Panc1 (cell line): ENCODE measurements around the gene LRBA.

Experiments used
- POLR2AphosphoS5 ChIP-seq: IDR thresholded peaks from 2 replicates; pipeline ENCODE4 v1.6.1; 2012; ENCODE audit warnings: mild to moderate bottlenecking, low read depth, low read length, moderate library complexity
- SIN3A ChIP-seq: IDR thresholded peaks from 2 replicates; pipeline ENCODE4 v1.6.1; 2012; ENCODE audit warnings: low read depth, mild to moderate bottlenecking, low read length, moderate library complexity, borderline replicate concordance; ENCODE audit not compliant: insufficient read depth
- TF ChIP-seq, protein P1 (sequence below): fragments of 450-650 bp; IDR thresholded peaks from 2 replicates; pipeline ENCODE4 v1.5.1; 2017; ENCODE audit warnings: mild to moderate bottlenecking
- TF ChIP-seq, protein P2 (sequence below), 2 experiments: IDR thresholded peaks; 2 replicates each; pipeline ENCODE4 v1.6.1; 2011 to 2012; ENCODE audit warnings: low read depth in 2 of 2, control low read depth in 1 of 2, low read length in 1 of 2, mild to moderate bottlenecking in 1 of 2, moderate library complexity in 1 of 2; ENCODE audit not compliant: insufficient read depth in 1 of 2

- TF ChIP-seq, protein P1, sequence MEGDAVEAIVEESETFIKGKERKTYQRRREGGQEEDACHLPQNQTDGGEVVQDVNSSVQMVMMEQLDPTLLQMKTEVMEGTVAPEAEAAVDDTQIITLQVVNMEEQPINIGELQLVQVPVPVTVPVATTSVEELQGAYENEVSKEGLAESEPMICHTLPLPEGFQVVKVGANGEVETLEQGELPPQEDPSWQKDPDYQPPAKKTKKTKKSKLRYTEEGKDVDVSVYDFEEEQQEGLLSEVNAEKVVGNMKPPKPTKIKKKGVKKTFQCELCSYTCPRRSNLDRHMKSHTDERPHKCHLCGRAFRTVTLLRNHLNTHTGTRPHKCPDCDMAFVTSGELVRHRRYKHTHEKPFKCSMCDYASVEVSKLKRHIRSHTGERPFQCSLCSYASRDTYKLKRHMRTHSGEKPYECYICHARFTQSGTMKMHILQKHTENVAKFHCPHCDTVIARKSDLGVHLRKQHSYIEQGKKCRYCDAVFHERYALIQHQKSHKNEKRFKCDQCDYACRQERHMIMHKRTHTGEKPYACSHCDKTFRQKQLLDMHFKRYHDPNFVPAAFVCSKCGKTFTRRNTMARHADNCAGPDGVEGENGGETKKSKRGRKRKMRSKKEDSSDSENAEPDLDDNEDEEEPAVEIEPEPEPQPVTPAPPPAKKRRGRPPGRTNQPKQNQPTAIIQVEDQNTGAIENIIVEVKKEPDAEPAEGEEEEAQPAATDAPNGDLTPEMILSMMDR, result no peak
- TF ChIP-seq POLR2AphosphoS5 (no peak), SIN3A (no peak)
- TF ChIP-seq, protein P2, sequence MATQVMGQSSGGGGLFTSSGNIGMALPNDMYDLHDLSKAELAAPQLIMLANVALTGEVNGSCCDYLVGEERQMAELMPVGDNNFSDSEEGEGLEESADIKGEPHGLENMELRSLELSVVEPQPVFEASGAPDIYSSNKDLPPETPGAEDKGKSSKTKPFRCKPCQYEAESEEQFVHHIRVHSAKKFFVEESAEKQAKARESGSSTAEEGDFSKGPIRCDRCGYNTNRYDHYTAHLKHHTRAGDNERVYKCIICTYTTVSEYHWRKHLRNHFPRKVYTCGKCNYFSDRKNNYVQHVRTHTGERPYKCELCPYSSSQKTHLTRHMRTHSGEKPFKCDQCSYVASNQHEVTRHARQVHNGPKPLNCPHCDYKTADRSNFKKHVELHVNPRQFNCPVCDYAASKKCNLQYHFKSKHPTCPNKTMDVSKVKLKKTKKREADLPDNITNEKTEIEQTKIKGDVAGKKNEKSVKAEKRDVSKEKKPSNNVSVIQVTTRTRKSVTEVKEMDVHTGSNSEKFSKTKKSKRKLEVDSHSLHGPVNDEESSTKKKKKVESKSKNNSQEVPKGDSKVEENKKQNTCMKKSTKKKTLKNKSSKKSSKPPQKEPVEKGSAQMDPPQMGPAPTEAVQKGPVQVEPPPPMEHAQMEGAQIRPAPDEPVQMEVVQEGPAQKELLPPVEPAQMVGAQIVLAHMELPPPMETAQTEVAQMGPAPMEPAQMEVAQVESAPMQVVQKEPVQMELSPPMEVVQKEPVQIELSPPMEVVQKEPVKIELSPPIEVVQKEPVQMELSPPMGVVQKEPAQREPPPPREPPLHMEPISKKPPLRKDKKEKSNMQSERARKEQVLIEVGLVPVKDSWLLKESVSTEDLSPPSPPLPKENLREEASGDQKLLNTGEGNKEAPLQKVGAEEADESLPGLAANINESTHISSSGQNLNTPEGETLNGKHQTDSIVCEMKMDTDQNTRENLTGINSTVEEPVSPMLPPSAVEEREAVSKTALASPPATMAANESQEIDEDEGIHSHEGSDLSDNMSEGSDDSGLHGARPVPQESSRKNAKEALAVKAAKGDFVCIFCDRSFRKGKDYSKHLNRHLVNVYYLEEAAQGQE (IDR thresholded peaks at IDR 0.05; ENCODE audit: insufficient read depth in 1 of 2, low read depth in 2 of 2, low read length in 1 of 2), result no peak
Observed at GRCh38 chr4:150495550-150495949, 519.5 kb downstream of the LRBA start.
